NCI-H128 (cell line): Measurements from ENCODE around the gene SLC6A11.

Experiments used
- DNase-seq: peaks from one replicate; lab custom pipeline; 2025; ENCODE audit not compliant: unreplicated experiment; lab: John Stamatoyannopoulos, UW

SLC6A11 gene

GRCh38 chr3:10975695-10976234 is 159.7 kb downstream of the SLC6A11 start:
- DNase-seq: no peak

GRCh38 chr3:10976770-10977169 is 160.7 kb downstream of the SLC6A11 start:
- no peak for DNase-seq

- no peak for DNase-seq
Observed at GRCh38 chr3:10977892-10978510, 162.0 kb downstream of the SLC6A11 start.

- DNase-seq: no peak
Observed at GRCh38 chr3:10978956-10979355, 162.9 kb downstream of the SLC6A11 start.

GRCh38 chr3:10980312-10980711 is 164.3 kb downstream of the SLC6A11 start:
- DNase-seq: no peak

- no peak for DNase-seq
Observed at GRCh38 chr3:10981031-10981430, 165.0 kb downstream of the SLC6A11 start.

GRCh38 chr3:10981961-10982360 is 165.9 kb downstream of the SLC6A11 start:
- DNase-seq: no peak

GRCh38 chr3:10982782-10983181 is 166.8 kb downstream of the SLC6A11 start:
- no peak for DNase-seq

GRCh38 chr3:10983219-10983916 is 167.3 kb downstream of the SLC6A11 start:
- DNase-seq: no peak

- DNase-seq: no peak
Observed at GRCh38 chr3:10984371-10984896, 168.4 kb downstream of the SLC6A11 start.

- no peak for DNase-seq
Observed at GRCh38 chr3:10985181-10985580, 169.2 kb downstream of the SLC6A11 start.

GRCh38 chr3:10986592-10986991 is 170.6 kb downstream of the SLC6A11 start:
- no peak for DNase-seq

GRCh38 chr3:10988001-10988665 is 172.1 kb downstream of the SLC6A11 start:
- no peak for DNase-seq

GRCh38 chr3:10988991-10989484 is 173.0 kb downstream of the SLC6A11 start:
- DNase-seq: no peak
